Measurements from ENCODE around the gene CHCHD6.

CHCHD6 gene

DNA sequence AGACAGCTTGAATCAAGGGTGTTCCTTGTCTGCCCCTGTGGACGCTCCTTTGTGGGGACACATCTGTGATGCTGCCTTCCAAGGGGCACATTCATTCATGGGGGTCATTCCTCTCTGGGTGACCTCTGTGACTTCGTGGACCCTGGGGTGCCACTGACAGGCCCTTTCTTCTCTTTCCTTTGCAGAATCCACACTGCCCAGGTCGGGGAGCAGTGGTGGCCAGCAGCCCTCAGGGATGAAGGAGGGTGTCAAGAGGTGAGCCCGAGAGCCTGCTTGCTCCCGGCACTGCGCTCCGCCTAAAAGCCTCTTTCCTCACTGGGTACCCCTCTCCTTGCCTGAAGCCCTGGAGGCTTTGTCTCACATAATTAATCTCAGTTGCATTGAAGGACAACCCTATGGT is 26.3 kb downstream of the CHCHD6 start:
- no peak overlapping the region for H3K27ac Mint-ChIP-seq
- H3K27me3 Mint-ChIP-seq (ENCODE audit: low read depth, poor library complexity), result peaks cover 3% of the 10 kb centered on the region
- H3K4me3 Mint-ChIP-seq, result no peak overlapping the region
- no peak for TF ChIP-seq CTCF (IDR thresholded peaks at IDR 0.05)
- H3K9me3 Mint-ChIP-seq, result peaks cover 14% of the 10 kb centered on the region
- no peak for DNase-seq
- peaks cover 8% of the 10 kb centered on the region for H3K4me1 Mint-ChIP-seq
- peaks cover 62% of the 10 kb centered on the region for H3K36me3 Mint-ChIP-seq (ENCODE audit: low read depth)

DNA sequence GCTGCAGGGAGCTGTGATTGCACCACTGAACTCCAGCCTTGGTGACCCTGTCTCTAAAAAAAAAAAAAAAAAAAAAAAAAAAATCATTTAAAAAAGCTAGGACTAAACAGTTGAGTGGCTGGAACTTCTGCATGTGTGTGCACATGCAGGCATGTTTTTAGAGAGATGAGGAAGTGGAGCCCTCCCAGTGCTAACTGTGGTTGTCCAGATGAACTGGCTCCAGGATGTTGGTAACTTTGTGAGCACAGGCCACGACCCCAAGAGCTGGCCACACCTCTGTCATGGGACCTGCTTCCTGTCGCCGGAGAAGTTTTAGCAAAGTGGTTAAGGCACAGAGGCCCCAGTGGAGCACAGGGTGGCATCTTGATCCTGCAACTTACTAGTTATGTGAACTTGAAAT is 27.0 kb downstream of the CHCHD6 start:
- peaks cover 61% of the 10 kb centered on the region for H3K36me3 Mint-ChIP-seq (ENCODE audit: low read depth)
- peaks cover 8% of the 10 kb centered on the region for H3K4me1 Mint-ChIP-seq
- H3K4me3 Mint-ChIP-seq, result no peak overlapping the region

DNA sequence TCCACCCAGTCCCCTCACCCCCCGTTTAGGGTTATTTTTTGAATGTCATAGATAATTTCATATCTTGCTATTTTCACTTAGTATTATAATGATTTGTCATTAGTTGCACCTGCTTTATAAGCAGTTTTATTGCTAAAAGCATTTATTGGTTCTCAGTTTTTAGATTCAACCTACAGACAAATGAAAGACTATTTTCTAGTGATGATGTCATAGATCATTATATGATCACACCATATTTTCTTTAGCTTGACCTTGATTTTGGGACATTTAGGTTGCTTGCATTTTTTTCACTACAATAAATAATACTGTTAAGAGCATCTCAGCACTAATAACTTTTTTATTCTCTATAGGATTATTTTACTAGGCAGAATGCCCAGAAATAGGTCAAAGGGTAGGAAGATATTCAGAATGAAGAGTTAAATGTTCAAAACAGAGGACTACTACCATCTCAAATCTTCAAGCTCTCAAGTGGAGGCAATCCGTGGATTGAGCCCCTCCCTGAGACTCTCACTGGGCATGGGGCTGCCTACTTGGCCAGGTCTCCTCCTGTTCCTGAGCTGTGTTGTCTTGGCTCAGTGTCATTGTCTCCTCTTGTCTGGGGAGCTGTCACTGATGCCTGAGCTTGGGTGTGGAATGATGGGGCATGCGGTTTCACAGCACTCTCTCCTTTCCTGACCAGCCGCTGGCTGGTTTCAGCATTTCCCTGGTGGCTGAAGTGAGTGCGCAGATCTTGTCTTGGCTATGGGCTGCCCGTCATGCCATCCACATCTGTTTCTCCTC is 28.4 kb downstream of the CHCHD6 start:
- peaks cover 3% of the 10 kb centered on the region for H3K27me3 Mint-ChIP-seq (ENCODE audit: low read depth, poor library complexity)
- peaks cover 8% of the 10 kb centered on the region for H3K4me1 Mint-ChIP-seq

More for the DNA sequence above, 27.0 kb downstream of the CHCHD6 start:
- TF ChIP-seq CTCF (IDR thresholded peaks at IDR 0.05), result no peak
- no peak for DNase-seq
- Mint-ChIP-seq H3K27me3 (ENCODE audit: low read depth, poor library complexity) (peaks cover 3% of the 10 kb centered on the region), H3K27ac (no peak overlapping the region), H3K9me3 (peaks cover 7% of the 10 kb centered on the region)

GRCh38 chr3:126733061-126733430 is 29.0 kb downstream of the CHCHD6 start:
- H3K9me3 Mint-ChIP-seq, result peaks cover 7% of the 10 kb centered on the region
- no peak for DNase-seq
- no peak overlapping the region for H3K27ac Mint-ChIP-seq
- H3K27me3 Mint-ChIP-seq (ENCODE audit: low read depth, poor library complexity), result peaks cover 3% of the 10 kb centered on the region
- peaks cover 8% of the 10 kb centered on the region for H3K4me1 Mint-ChIP-seq
- no peak for TF ChIP-seq CTCF (IDR thresholded peaks at IDR 0.05)
- no peak overlapping the region for H3K4me3 Mint-ChIP-seq
- peaks cover 57% of the 10 kb centered on the region for H3K36me3 Mint-ChIP-seq (ENCODE audit: low read depth)

More for the DNA sequence above, 28.4 kb downstream of the CHCHD6 start:
- no peak for DNase-seq
- Mint-ChIP-seq H3K36me3 (ENCODE audit: low read depth) (peaks cover 56% of the 10 kb centered on the region), H3K9me3 (peaks cover 2% of the 10 kb centered on the region), H3K4me3 (no peak overlapping the region), H3K27ac (no peak overlapping the region)
- TF ChIP-seq CTCF (IDR thresholded peaks at IDR 0.05), result no peak

- peaks cover 8% of the 10 kb centered on the region for H3K4me1 Mint-ChIP-seq
- H3K36me3 Mint-ChIP-seq (ENCODE audit: low read depth), result peaks cover 59% of the 10 kb centered on the region
- peaks cover 7% of the 10 kb centered on the region for H3K27me3 Mint-ChIP-seq (ENCODE audit: low read depth, poor library complexity)
- no peak overlapping the region for H3K4me3 Mint-ChIP-seq
- DNase-seq, result no peak
- no peak for TF ChIP-seq CTCF (IDR thresholded peaks at IDR 0.05)
- H3K9me3 Mint-ChIP-seq, result peaks cover 18% of the 10 kb centered on the region
- peak overlapping the region; percentile 23 for H3K27ac Mint-ChIP-seq
Measured at GRCh38 chr3:126734106-126734723, 30.2 kb downstream of the CHCHD6 start.

Data from nephron progenitor cell (in vitro differentiated cells).